NT2/D1 (cell line): ENCODE data around the gene ANK3.

Source experiments
- SUZ12 ChIP-seq: IDR thresholded peaks from 2 replicates; pipeline ENCODE4 v1.6.1; 2011; ENCODE audit not compliant: insufficient read length, insufficient read depth; ENCODE audit errors: extremely low read depth
- YY1 ChIP-seq: IDR thresholded peaks from 2 replicates; pipeline ENCODE4 v1.6.1; 2011; ENCODE audit not compliant: insufficient read length, insufficient read depth
- ZNF274 ChIP-seq: IDR thresholded peaks from 2 replicates; pipeline ENCODE4 v1.6.1; 2011; ENCODE audit warnings: mild to moderate bottlenecking, low read depth, low read length

GRCh38 chr10:60384708-60385398, 4.8 kb downstream of the ANK3 start:
- no peak for TF ChIP-seq YY1
- TF ChIP-seq ZNF274: no peak
- no peak for TF ChIP-seq SUZ12
